ENCODE data around the gene SYNGAP1.
"Not testable (repeated sequence)": the region's sequence is repeated elsewhere in the genome, so short reads cannot be mapped to it uniquely, and the experiment has no call there.

SYNGAP1 gene

DNA sequence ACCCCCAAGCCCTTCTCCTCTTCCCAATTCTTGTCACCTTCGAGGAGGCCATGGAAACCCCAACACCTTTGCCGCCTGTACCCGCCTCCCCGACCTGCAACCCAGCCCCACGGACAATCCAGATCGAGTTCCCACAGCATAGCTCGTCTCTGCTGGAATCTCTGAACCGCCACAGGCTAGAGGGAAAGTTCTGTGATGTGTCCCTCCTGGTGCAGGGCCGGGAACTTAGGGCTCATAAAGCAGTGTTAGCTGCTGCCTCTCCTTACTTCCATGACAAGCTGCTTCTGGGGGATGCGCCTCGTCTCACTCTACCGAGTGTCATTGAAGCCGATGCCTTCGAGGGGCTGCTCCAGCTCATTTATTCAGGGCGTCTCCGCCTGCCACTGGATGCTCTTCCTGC, 35.2 kb downstream of the SYNGAP1 start:
- H3K9me3 Mint-ChIP-seq = no peaks in the 10 kb centered on the region
- peak overlapping the region; percentile 94 for H3K27ac Mint-ChIP-seq
- H3K27me3 Mint-ChIP-seq = no peaks in the 10 kb centered on the region
- H3K36me3 Mint-ChIP-seq = peaks cover 22% of the 10 kb centered on the region
- no peak for ATAC-seq
- peaks cover 37% of the 10 kb centered on the region for H3K4me1 Mint-ChIP-seq
- H3K4me3 Mint-ChIP-seq = peak overlapping the region; percentile 99

DNA sequence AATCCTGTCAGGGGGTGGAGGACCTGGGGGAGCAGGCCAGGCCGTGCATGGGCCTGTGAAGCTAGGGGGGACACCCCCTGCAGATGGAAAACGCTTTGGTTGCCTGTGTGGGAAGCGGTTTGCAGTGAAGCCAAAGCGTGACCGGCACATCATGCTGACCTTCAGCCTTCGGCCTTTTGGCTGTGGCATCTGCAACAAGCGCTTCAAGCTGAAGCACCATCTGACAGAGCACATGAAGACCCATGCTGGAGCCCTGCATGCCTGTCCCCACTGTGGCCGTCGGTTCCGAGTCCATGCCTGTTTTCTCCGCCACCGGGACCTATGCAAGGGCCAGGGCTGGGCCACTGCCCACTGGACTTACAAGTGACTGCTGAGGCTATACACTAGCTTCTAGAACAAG, 36.3 kb downstream of the SYNGAP1 start:
- peak overlapping the region; percentile 94 for H3K27ac Mint-ChIP-seq
- H3K4me3 Mint-ChIP-seq = no peak overlapping the region
- H3K27me3 Mint-ChIP-seq = no peaks in the 10 kb centered on the region
- no peak for ATAC-seq
- no peaks in the 10 kb centered on the region for H3K9me3 Mint-ChIP-seq
- H3K36me3 Mint-ChIP-seq = peaks cover 22% of the 10 kb centered on the region
- H3K4me1 Mint-ChIP-seq = peaks cover 37% of the 10 kb centered on the region

DNA sequence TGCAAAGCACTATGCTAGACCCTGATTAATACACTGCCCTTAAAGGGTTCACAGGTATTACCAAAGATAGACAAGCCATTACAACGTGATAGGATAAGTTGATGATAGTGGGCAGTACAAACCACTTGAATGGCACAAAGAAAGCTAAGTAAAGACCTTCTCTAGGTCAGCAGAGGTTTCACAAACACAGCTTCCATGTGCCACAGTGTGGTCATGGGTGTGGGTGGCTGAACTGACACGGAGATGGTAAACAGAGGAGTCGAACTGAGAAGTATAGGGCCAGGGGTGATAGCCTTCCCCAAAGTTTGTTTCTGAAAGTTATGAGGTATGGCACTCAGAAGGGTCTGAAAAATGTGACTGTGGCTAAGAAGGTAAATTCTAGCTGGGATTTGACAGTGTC, 38.8 kb downstream of the SYNGAP1 start:
- ATAC-seq = no peak
- Mint-ChIP-seq H3K27me3 (no peaks in the 10 kb centered on the region), H3K4me3 (no peak overlapping the region), H3K27ac (no peak overlapping the region), H3K4me1 (peaks cover 25% of the 10 kb centered on the region), H3K36me3 (peaks cover 22% of the 10 kb centered on the region), H3K9me3 (no peaks in the 10 kb centered on the region)

DNA sequence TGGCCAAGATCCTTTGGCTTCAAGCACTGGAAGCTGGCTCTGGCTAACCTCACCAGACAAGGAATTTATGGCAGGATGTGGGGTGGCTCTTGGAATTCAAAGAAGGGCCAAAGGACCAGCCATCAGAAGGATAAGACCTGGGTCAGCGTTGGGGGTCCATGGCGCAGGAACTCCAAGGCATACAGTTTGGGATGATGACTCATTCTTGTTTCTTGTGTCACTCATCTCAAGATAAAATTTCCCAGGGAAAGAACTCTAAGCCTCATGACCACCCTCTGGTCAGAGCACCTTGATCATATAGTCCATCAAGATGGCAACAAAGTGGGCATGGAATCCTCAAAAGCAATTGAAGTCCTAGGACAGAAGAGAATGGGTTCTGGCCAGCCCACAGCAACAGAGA, 39.4 kb downstream of the SYNGAP1 start:
- H3K36me3 Mint-ChIP-seq = peaks cover 22% of the 10 kb centered on the region
- H3K4me1 Mint-ChIP-seq = peaks cover 20% of the 10 kb centered on the region
- no peak overlapping the region for H3K27ac Mint-ChIP-seq
- ATAC-seq = no peak
- H3K4me3 Mint-ChIP-seq = no peak overlapping the region
- H3K9me3 Mint-ChIP-seq = no peaks in the 10 kb centered on the region
- no peaks in the 10 kb centered on the region for H3K27me3 Mint-ChIP-seq

DNA sequence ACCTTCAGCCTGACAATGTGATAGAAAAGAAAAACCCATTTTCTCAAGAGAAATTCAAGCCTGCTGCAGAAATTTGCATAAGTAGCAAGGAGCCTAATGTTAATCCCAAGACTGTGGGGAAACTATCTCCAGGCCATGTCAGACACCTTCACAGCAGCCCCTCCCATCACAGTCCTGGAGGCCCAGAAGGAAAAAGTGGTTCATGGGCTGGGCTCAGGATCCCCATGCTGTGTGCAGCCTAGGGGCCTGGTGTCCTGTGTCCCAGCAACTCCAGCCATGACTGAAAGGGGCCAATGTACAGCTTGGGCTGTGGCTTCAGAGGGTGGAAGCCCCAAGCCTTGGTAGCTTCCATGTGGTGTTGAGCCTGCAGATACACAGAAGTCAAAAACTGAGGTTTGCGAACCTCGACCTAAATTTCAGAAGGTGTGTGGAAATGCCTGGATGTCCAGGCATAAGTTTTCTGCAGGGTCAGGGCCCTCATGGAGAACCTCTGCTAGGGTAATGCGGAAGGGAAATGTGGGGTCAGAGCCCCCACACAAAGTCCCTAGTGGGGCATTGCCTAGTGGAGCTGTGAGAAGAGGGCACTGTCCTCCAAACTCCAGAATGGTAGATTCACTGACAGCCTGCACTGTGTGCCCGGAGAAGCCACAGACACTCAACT, 46.3 kb downstream of the SYNGAP1 start:
- Mint-ChIP-seq H3K4me3 (no peak overlapping the region), H3K9me3 (no peaks in the 10 kb centered on the region), H3K4me1 (no peaks in the 10 kb centered on the region), H3K27ac (no peak overlapping the region), H3K27me3 (no peaks in the 10 kb centered on the region), H3K36me3 (no peaks in the 10 kb centered on the region)
- no peak for ATAC-seq

DNA sequence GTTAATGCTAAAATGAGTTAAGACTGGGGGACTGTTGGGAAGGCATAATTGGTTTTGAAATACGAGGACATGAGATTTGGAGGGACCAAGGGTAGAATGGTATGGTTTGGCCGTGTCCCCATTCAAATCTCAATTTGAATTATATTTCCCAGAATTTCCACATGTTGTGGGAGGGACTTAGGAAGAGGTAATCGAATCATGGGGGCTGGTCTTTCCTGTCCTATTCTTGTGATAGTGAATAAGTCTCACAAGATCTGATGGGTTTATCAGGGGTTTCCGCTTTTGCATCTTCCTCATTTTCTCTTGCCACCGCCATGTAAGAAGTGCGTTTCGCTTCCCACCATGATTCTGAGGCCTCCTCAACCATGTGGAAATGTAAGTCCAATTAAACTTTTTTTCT, 47.2 kb downstream of the SYNGAP1 start:
- no peak for ATAC-seq
- H3K4me3 Mint-ChIP-seq = no peak overlapping the region
- no peaks in the 10 kb centered on the region for H3K36me3 Mint-ChIP-seq
- no peaks in the 10 kb centered on the region for H3K4me1 Mint-ChIP-seq
- H3K9me3 Mint-ChIP-seq = no peaks in the 10 kb centered on the region
- H3K27me3 Mint-ChIP-seq = no peaks in the 10 kb centered on the region
- H3K27ac Mint-ChIP-seq = no peak overlapping the region

DNA sequence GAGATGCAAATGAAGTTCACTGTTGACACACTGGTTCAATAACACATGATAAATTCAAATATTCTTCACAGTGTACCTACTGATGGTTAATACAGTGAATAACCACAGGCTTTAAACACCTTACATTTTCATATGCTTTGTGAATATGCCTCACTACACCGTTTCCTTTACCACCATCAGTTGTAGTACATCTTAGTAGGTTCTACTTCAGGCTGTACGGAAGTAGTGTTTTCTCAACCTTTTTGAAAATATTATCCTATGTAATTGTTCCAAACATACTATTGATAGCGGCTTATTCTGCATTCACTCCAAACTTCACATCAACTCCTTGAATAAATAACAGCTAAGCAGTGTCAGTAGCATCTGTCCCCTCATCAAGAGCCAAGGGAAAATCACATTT, 49.8 kb downstream of the SYNGAP1 start:
- Mint-ChIP-seq H3K36me3 (no peaks in the 10 kb centered on the region), H3K27me3 (no peaks in the 10 kb centered on the region), H3K4me1 (no peaks in the 10 kb centered on the region), H3K4me3 (no peak overlapping the region), H3K27ac (no peak overlapping the region), H3K9me3 (no peaks in the 10 kb centered on the region)
- ATAC-seq = no peak

DNA sequence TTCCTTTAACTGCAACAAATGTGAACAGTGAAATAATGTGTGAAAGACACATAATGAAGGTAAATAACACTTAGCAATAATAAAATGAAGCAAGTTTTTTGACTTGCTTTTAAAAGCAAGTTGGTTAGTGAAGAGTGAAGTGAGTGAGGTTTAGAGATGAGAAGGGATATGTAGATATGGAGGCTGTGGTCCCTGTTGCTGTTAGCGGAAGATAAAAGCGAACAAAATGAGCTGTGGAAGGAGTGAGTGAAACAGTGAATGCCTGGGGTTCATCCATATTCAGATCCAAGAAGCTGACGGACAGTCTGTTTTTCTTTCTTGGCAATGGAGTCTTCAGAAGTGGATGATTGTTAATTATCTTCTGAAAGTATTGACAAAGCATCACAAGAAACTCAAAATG, 58.0 kb downstream of the SYNGAP1 start:
- no peak for ATAC-seq
- H3K36me3 Mint-ChIP-seq = no peaks in the 10 kb centered on the region
- no peak overlapping the region for H3K4me3 Mint-ChIP-seq
- peaks cover 9% of the 10 kb centered on the region for H3K27me3 Mint-ChIP-seq
- peaks cover 2% of the 10 kb centered on the region for H3K9me3 Mint-ChIP-seq
- no peak overlapping the region for H3K27ac Mint-ChIP-seq
- H3K4me1 Mint-ChIP-seq = no peaks in the 10 kb centered on the region

DNA sequence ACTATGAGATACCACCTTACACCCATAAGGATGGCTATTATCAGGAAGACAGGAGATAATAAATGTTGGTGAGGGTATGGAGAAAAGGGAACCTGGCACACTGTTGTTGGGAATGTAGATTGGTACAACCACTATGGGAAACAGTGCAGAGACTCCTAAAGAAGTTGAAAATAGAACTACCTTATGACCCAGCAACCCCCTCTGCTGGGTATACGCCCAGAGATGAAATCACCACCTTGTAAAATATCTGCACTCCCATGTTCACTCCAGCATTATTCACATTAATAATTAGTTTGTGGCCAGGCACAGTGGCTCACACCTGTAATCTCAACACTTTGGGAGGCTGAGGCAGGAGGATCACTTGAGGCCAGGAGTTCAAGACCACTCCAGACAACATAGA, 61.3 kb downstream of the SYNGAP1 start:
- no peak overlapping the region for H3K4me3 Mint-ChIP-seq
- no peaks in the 10 kb centered on the region for H3K36me3 Mint-ChIP-seq
- peaks cover 2% of the 10 kb centered on the region for H3K9me3 Mint-ChIP-seq
- ATAC-seq = no peak
- H3K27ac Mint-ChIP-seq = no peak overlapping the region
- no peaks in the 10 kb centered on the region for H3K4me1 Mint-ChIP-seq
- H3K27me3 Mint-ChIP-seq = peaks cover 9% of the 10 kb centered on the region

DNA sequence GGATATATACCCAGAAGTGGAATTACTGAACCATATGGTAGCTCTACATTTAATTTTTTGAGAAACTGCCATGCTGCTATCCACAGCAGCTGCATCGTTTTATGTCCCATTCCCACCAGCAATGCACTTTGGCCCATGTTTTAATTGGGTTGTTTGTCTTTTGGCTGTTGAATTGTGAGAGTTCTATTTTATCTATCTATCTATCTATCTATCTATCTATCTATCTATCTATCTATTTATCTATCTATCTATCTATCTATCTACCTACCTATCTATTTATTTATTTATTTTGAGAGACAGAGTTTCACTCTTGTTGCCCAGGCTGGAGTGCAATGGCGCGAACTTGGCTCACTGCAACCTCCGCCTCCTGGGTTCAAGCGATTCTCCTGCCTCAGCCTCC, 62.8 kb downstream of the SYNGAP1 start:
- H3K9me3 Mint-ChIP-seq, H3K36me3 Mint-ChIP-seq, H3K4me3 Mint-ChIP-seq, H3K27ac Mint-ChIP-seq, H3K4me1 Mint-ChIP-seq, ATAC-seq: not testable (repeated sequence)
- H3K27me3 Mint-ChIP-seq = peaks cover 12% of the 10 kb centered on the region

DNA sequence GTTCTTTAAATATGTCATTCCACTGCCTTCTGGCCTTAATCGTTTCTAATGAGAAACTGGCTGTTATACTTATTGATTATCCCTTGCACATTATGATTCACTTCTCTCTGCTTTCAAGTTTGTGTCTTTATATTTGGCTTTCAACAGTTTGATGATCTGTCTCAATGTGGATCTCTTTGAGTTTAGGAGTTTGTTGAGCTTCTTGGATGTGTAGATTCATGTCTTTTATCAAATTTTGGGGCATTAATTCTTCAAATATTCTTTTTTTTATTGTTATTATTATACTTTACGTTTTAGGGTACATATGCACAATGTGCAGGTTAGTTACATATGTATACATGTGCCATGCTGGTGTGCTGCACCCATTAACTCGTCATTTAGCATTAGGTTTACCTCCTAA, 63.8 kb downstream of the SYNGAP1 start:
- no peak overlapping the region for H3K27ac Mint-ChIP-seq
- no peak overlapping the region for H3K4me3 Mint-ChIP-seq
- H3K9me3 Mint-ChIP-seq = peaks cover 2% of the 10 kb centered on the region
- H3K36me3 Mint-ChIP-seq = no peaks in the 10 kb centered on the region
- no peak for ATAC-seq
- peaks cover 22% of the 10 kb centered on the region for H3K27me3 Mint-ChIP-seq
- no peaks in the 10 kb centered on the region for H3K4me1 Mint-ChIP-seq

DNA sequence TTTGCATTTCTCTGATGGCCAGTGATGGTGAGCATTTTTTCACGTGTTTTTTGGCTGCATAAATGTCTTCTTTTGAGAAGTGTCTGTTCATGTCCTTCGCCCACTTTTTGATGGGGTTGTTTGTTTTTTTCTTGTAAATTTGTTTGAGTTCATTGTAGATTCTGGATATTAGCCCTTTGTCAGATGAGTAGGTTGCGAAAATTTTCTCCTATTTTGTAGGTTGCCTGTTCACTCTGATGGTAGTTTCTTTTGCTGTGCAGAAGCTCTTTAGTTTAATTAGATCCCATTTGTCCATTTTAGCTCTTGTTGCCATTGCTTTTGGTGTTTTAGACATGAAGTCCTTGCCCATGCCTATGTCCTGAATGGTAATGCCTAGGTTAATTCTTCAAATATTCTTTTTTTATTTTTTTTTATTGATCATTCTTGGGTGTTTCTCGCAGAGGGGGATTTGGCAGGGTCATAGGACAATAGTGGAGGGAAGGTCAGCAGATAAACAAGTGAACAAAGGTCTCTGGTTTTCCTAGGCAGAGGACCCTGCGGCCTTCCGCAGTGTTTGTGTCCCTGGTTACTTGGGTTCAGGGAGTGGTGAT, 64.9 kb downstream of the SYNGAP1 start:
- H3K27ac Mint-ChIP-seq, H3K9me3 Mint-ChIP-seq, ATAC-seq, H3K36me3 Mint-ChIP-seq, H3K4me1 Mint-ChIP-seq, H3K4me3 Mint-ChIP-seq: not testable (repeated sequence)
- H3K27me3 Mint-ChIP-seq = peaks cover 29% of the 10 kb centered on the region

DNA sequence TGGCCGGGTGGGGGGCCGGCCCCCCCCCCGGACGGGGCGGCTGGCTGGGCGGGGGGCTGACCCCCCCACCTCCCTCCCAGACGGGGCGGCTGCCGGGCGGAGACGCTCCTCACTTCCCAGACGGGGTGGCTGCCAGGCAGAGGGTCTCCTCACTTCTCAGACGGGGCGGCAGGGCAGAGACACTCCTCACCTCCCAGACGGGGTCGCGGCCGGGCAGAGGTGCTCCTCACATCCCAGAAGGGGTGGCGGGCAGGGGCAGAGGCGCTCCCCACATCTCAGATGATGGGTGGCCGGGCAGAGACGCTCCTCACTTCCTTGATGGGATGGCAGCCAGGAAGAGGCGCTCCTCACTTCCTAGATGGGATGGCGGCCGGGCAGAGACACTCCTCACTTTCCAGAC, 65.8 kb downstream of the SYNGAP1 start:
- H3K27ac Mint-ChIP-seq, ATAC-seq, H3K4me1 Mint-ChIP-seq, H3K36me3 Mint-ChIP-seq, H3K9me3 Mint-ChIP-seq, H3K4me3 Mint-ChIP-seq: not testable (repeated sequence)
- peaks cover 32% of the 10 kb centered on the region for H3K27me3 Mint-ChIP-seq

DNA sequence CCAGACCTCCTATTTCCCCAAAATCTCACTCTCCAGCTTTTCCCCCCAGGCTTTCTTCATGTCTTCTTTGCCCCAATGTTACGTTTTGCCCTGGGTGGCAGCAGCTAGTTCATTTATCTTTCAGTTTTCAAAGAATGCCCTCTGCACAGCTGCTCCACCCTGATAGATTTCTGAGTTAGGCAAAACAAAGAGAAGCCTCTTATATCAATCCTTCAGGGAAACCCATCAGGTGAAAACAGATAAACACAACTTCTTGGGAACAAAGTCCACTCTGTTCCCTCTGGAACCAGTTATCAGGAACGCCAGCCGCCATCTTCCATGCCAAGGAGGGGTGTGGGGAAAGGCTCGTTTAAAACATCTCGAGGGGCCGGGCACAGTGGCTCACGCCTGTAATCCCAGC, 68.5 kb downstream of the SYNGAP1 start:
- peaks cover 6% of the 10 kb centered on the region for H3K4me1 Mint-ChIP-seq
- ATAC-seq = no peak
- H3K36me3 Mint-ChIP-seq = no peaks in the 10 kb centered on the region
- H3K4me3 Mint-ChIP-seq = no peak overlapping the region
- H3K27ac Mint-ChIP-seq = no peak overlapping the region
- no peaks in the 10 kb centered on the region for H3K9me3 Mint-ChIP-seq
- peaks cover 27% of the 10 kb centered on the region for H3K27me3 Mint-ChIP-seq

DNA sequence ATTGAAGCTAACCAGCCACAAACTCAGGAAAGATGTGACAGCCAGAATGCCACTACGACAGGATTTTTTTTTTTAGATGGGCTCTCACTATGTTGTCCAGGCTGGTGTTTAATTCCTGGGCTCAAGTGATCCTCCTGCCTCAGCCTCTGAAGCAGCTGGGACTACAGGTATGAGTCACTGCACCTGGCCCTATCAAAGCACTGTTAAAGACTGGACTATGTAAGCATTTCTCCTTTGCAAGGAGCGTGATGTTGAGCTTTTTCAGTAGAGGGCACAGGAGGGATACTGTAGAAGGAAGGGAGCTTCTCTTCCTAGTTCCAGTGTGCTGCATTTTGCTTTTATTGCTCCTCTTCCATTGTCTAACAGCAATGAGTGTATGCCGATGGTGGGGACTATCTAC, 70.3 kb downstream of the SYNGAP1 start:
- Mint-ChIP-seq H3K4me1 (peaks cover 6% of the 10 kb centered on the region), H3K27ac (no peak overlapping the region), H3K4me3 (no peak overlapping the region), H3K9me3 (no peaks in the 10 kb centered on the region), H3K36me3 (no peaks in the 10 kb centered on the region), H3K27me3 (peaks cover 27% of the 10 kb centered on the region)
- no peak for ATAC-seq

DNA sequence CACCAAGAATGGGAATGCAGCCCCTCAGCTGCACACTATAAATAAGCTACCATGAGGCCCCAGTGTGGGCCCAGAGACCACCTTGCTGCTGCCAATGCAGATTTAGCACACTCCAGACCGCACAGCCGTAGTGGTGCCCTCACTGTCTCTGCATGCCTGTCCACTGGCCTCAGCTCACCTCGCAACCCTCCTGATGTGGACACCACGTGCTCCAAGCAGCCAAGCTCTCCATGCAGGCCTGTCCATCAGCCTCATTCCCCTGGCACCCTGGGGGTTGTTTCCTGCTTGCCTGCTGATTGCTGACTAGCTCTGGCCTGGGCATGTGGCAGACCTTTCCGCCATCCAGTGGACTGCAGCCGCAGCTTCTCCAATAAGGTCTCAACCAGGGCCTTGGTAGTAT, 70.8 kb downstream of the SYNGAP1 start:
- H3K36me3 Mint-ChIP-seq = no peaks in the 10 kb centered on the region
- no peak for ATAC-seq
- no peaks in the 10 kb centered on the region for H3K9me3 Mint-ChIP-seq
- H3K27ac Mint-ChIP-seq = no peak overlapping the region
- H3K4me3 Mint-ChIP-seq = no peak overlapping the region
- H3K4me1 Mint-ChIP-seq = peaks cover 6% of the 10 kb centered on the region
- peaks cover 27% of the 10 kb centered on the region for H3K27me3 Mint-ChIP-seq

All from stimulated activated memory B cell treated with anti-CD40 and anti-IgM and Interleukin-4, amounts not matched to agents 10 μg/mL and 1 μg/mL and 100 μg/mL, for 72 hours (primary cell).